Mammary epithelial cell (primary cell): Measurements from ENCODE around the gene LSMEM2.

Experiments
- CTCF ChIP-seq, 2 donors: IDR thresholded peaks in 1 of 2; conservative IDR thresholded peaks in 1 of 2; 2 replicates each; pipeline ENCODE4 v1.5.1; 2011 to 2012; ENCODE audit warnings: inconsistent platforms in 2 of 2, low read length in 2 of 2, mild to moderate bottlenecking in 2 of 2, control low read depth in 1 of 2, low read depth in 1 of 2; ENCODE audit not compliant: insufficient read depth in 1 of 2; ENCODE audit errors: extremely low read depth in 1 of 2
- EZH2 ChIP-seq: IDR thresholded peaks from 2 replicates; pipeline ENCODE4 v1.6.1; 2012; ENCODE audit warnings: low read length, inconsistent platforms, borderline replicate concordance

DNA sequence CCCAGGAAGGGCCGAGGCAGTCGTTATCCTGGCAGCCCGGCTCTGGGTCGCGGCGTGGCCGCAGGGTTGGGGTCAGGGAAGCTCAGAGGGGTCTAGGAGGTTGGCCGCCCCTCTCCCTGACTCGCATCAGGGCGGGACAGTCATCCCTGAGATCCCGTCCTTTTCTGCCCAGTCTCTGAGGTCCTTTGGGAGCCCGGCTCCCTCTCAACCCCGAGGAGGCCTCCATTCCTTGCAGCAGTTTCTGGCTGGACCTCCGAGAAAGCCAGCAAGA, 43.2 kb downstream of the LSMEM2 start:
- TF ChIP-seq CTCF (conservative IDR thresholded peaks at IDR 0.05 in 1 of 2, IDR thresholded peaks at IDR 0.05 in 1 of 2; ENCODE audit: extremely low read depth in 1 of 2, insufficient read depth in 1 of 2, low read depth in 1 of 2, low read length in 2 of 2) (no peak), EZH2 (no peak)
